ENCODE results near the gene HMCN2.
A peak's percentile ranks its signal among the peaks of the same experiment; 100 is the strongest.
"Not testable (repeated sequence)": the region's sequence is repeated elsewhere in the genome, so short reads cannot be mapped to it uniquely, and the experiment has no call there.

HMCN2 gene

DNA sequence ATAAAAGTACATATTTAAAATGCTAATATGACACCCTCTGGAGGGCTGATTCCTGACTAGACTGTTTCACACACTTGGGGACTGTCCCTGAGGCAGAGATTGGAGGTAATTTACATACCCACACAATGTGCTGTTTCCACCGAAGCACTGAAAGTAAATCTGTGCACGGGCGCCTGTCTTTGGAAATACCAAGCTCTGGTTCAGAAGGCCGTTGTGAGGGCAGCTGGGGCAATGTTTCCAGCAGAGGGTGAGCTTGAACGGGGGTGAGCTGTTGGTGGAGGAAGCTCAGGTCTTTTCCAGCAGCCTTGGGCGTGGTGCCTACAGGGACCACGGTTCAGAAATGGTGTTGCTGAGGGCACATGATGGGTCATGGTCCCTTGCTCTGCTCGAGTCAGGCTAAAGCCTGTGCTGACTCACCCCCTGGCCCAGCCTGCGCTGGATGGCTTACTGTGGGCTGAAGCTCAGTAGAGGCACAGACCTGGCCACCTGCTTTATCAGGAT, 25.8 kb upstream of the HMCN2 start:
- DNase-seq = no peak

DNA sequence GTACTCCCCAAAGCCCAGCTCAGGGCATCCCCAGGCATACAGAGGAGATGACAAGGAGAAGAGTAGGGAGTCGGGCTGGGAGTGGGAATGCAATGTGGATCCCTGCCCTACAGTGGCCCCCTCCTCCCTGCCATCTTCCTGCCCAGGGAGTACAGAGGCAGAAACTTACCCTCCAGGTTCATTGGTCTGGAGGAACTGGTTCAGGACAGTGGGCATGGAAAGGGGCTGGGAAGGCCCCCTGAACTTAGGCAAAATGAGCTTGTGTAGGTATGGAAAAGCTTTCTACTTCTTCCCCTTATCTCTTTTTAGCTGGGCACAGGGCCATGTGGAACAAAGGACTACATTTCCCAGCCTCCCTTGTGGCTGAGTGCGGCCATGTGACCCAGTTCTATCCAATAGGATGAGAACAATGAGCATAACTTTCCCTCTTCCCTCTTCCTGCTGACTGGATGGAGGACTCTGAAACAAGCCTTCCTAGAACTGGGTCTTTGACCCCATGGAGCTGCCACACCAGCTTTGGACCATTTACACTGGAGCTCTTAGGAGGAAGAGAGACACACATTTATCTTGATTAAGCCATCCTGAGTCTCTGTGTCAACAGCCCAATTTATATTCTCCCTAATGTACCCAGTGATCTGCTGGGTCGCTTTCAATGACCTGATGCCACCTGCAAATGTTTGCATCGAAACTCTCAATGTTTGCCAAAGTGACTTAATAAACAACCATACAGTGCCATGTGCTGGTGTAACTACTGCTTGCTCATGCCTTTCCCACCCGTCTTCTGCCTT, 25.0 kb upstream of the HMCN2 start:
- peak; percentile 83 to 86 for DNase-seq

- DNase-seq = no peak
Observed at GRCh38 chr9:130241198-130241535, 24.4 kb upstream of the HMCN2 start.

- DNase-seq = no peak
Observed at GRCh38 chr9:130242270-130243014, 23.1 kb upstream of the HMCN2 start.

- peak; percentile 34 to 53 for DNase-seq
Observed at GRCh38 chr9:130243015-130243881, 22.3 kb upstream of the HMCN2 start.

DNA sequence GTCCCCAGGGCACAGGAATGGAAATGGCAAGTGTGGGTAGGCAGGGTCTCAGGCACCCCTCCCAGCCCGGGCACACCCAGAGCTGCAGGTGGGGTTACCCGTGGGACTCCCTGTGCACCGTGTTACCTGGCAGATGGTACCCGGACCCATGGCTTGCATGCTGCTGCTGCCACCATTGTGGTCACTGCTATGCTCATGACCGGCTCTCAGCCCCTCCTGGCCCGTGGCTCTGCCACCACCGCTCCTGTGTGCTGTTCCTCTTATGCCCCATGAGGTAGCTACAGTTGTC, 21.7 kb upstream of the HMCN2 start:
- DNase-seq = no peak

DNA sequence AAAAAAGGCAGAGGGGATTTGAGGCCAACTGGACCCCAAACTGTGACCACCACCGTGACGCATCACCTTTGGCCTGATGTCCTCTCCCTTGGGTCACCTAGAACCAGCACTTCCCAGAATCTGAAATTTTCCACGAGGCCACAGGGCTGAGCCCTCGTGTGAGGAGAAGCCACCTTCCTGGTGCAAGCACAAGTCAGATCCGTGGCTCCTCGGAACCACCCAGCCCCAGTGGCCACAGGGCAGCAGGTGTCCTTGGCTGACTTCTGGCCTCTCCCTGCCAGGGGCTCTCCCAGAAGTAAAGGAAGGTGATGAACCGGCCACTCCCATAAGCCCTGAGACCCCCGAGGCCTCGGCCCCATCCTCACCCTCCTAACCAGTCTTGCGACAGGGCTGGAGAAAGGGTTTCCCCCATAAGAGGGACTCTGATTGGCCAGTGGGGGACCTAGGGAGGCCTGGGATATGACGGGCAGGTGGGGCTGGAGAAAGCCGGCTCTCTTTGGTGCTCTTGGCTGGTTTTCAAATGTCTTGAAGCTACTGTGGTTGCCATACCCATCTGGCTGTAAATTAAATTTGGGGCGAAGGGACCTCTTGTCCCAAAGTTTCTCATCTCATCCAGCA, 20.9 kb upstream of the HMCN2 start:
- no peak for DNase-seq

GRCh38 chr9:130245474-130245873, 20.1 kb upstream of the HMCN2 start:
- DNase-seq = no peak

DNA sequence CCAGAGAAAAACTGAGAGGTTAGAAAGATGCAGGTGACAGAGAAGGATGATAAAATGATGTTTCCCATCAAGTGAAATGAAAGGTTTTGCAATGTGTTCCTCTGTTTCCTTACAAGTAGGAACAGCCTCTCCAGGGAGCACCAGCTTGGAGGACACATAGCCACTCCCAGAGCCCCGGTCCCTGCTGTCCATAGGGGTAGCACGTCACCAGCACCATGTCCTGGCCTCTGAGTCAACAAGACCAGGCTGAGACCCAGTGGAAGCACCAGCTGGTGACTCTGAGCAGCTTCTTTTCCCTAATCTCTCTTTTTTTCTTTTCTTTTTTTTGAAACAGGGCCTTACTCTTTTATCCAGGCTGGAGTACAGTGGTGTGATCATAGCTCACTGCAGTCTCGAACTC, 19.4 kb upstream of the HMCN2 start:
- DNase-seq = no peak

DNA sequence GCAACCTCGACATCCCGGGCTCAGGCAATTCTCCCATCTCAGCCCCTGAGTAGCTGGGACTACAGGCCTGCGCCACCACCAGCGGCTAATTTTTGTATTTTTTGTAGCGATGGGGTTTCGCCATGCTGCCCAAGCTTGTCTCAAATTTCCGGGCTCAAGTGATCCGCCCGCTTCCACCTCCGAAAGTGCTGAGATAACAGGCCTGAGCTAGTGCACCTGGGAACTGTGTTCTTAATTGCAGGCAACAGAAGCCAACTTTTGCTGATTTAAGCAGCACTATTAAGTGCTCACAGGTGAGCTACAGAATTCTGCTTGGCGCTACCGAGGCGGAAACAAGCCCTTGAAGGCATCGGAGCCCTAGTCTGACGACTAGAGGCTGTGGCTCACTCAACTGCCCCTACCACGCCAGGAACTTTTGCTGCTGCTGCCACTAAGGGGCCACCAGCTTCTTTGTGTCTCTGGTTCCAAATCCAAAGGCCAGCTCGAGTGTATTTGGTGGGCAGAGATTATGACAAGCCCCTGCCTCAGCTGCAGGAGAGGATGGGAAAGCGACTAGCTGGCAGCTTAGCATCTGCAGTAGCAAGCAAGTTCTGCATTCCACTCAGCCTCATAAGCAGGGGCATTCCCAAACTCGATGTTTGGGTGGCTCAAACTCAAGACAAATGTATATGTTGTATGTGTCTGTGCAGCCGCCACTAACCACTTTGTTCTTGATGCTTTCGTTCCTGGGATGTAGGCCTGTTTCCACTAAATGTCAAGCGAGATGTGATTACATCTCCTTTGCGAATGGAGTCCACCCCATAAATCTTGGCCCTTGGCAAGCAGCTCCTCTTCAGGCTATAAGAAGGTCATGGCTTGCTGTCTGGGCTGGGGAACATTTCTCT, 10.6 kb upstream of the HMCN2 start:
- no peak for DNase-seq

- DNase-seq = no peak
Observed at GRCh38 chr9:130255631-130256134, 9.9 kb upstream of the HMCN2 start.

- no peak for DNase-seq
Observed at GRCh38 chr9:130256644-130257043, 8.9 kb upstream of the HMCN2 start.

- not testable (repeated sequence) for DNase-seq
Observed at GRCh38 chr9:130258137-130258536, 7.4 kb upstream of the HMCN2 start.

DNA sequence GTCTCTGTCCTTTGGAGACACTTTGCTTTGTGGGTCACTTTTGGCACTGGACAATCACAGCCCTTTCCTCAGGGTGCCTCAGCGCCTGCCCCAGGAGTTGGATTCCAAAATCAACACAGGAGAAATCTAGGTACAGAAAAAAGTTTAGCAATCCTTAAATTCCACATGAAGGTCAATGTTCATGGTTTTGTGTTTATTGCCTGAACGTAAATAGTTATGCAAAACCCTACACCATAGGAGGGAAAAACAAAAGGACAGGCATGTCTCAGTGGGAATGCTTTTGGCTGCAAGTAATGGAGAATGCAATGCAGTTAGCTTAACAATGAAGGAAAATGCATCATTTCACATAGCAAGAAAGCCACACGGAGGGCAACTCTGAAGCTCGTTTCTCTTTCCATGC, 6.5 kb upstream of the HMCN2 start:
- no peak for DNase-seq

- DNase-seq = no peak
Observed at GRCh38 chr9:130260816-130261765, 4.5 kb upstream of the HMCN2 start.

DNA sequence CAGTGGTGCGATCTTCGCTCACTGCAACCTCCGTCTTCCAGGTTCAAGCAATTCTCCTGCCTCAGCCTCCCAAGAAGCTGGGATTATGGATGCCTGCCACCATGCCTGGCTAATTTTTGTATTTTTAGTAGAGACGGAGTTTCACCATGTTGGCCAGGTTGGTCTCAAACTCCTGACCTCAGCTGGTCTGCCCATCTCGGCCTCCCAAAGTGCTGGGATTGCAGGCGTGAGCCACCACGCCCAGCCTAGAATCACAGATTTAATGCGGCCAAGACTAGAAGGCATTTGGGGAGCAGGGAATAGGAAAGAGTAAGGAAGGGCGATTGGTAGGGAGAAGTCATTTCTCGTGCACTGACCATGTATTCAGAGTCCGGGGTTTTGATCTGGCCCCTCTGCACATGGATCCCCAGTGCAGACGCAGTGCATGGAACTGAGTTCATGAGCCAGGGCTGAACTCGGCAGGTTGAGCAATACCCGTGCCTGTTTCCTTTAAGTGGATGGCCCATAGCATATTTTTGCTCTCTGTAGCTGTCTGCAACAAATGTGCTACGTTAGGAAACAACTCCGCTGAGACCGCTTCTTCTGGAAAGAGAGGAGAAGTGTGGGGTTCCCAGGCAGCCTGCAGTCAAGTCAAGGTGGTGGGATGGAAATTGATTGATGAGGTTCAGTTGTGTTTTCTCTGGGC, 3.4 kb upstream of the HMCN2 start:
- no peak for DNase-seq

DNA sequence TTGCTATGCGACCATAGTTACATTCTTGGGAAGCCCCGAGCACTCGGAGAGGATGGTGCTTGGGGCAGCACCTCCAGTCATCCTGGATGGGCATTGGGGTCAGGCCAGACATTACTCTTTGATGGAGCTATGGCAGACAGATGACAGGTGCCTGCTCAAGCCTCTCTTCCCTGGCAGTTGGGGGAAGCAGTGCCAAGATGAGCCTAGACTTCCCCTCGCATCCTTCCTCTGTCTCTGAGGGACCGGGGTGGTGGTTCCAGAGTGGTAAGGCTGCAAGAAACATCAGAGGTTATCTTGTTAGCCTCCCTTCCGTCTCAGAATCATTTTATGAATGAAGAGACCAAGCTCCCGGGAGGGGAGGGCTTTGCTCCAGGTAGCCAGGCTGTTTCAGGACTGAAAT, 2.8 kb upstream of the HMCN2 start:
- DNase-seq = no peak

DNA sequence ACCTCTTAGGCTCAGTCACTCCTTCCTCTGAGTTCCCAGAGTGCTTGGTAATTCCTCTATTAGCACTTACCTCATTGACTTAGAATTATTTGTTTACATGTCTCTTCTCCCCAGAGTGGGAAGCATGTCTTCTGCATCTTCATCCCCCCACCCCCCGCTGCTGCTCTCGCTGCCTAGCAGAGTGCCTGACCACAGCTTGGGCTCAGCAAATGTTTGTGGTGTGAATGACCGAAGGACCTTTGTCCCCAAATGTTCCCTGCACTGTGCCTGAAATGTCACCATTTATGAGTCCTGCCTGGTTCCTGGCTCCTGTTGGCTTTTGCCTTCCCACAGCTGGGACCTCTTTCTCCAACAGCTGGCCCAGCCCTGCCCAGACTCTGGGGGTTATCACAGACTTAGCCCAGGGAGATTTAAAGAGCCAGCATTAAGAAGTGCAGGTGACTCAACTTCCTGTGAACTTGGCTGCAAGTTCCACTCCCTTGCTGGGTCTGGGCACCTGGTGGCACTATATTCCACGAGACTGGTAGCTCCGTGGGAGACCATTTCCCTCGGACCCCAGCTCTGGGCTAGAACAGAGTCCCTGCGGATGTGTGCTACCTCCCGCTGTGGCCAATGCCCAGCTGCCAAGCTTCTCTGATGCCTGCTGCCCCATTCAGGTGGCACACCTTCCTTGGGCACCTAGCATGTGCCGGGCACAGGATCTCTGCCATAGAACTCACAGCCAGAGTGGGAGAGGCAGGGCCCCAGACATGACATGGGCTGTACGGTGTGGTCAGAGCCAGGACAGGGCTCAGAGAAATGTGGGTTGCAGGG, 1.8 kb upstream of the HMCN2 start:
- DNase-seq = no peak
